ENCODE results near the gene CPB2. TPM values are rescaled to one million over a fixed set of nuclear protein-coding genes. Genes with fewer than 3 reads are reported as not detected.

CPB2 gene
- total RNA-seq, 4 donors from 2014 or later: 0.28 TPM; not detected in 3

DNA sequence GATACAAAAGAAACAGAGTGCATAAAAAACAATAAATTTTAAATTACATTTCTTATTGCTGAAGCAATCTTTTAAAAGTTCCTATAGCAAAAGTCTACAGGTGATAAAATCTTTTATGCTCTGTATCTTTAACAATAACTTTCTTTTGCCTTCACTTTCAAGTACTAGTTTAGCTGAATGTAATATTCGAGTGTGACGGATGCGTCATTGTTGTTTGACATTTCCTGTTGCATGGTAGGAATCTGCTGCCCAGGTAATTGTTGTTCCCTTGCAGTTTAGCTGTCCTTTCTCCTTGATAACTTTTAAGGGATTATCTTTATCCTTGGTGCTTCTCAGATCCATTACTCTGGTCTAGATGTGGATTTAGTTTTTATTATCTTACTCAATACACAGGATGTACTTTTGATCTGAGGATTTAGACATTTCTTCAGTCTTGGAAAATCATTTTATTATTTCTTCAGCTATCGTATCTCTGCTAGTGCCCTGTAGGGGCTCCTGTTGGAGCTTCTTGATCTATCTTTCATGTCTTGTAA lies 2.1 kb upstream of the CPB2 start:
- DNase-seq: no peak
- H3K27me3 ChIP-seq: no peaks in the 10 kb centered on the region
- no peak for TF ChIP-seq CTCF (IDR thresholded peaks at IDR 0.05)
- TF ChIP-seq POLR2A (IDR thresholded peaks at IDR 0.05): no peak
- H3K4me3 ChIP-seq: no peak overlapping the region
- intact Hi-C loops (cut with DNase I; ENCODE audit: low total_unique reads): no loop called here
- no peaks in the 10 kb centered on the region for H3K36me3 ChIP-seq
- no peaks in the 10 kb centered on the region for H3K4me1 ChIP-seq
- H3K27ac ChIP-seq: no peak overlapping the region
- no peaks in the 10 kb centered on the region for H3K9me3 ChIP-seq

- TF ChIP-seq POLR2A (IDR thresholded peaks at IDR 0.05) (no peak), CTCF (IDR thresholded peaks at IDR 0.05) (no peak)
- no peaks in the 10 kb centered on the region for H3K9me3 ChIP-seq
- no peak overlapping the region for H3K4me3 ChIP-seq
- H3K36me3 ChIP-seq: no peaks in the 10 kb centered on the region
- DNase-seq: no peak
- no peak overlapping the region for H3K27ac ChIP-seq
- no peaks in the 10 kb centered on the region for H3K27me3 ChIP-seq
- intact Hi-C loops (cut with DNase I; ENCODE audit: low total_unique reads): no loop called here
- H3K4me1 ChIP-seq: no peaks in the 10 kb centered on the region
These were observed 1.8 kb downstream of the CPB2 start for GRCh38 chr13:46103037-46103436.

DNA sequence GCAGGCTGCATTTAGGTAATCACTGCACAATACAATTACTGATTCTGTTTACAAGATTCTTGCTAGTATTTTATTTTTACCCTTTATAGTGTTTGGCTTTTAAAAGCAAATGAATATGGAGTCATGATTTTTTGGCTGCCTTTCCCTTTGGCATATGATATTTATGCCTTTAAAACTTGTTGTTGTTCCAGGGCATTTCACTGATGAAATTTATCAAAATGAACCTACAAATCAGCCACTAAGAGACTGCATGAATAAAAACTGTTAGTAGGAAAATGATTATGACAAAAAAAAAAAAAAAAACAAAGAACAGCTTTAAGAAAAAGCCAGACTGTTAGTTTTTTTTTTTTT lies 2.6 kb downstream of the CPB2 start:
- no peak for TF ChIP-seq CTCF (IDR thresholded peaks at IDR 0.05)
- TF ChIP-seq POLR2A (IDR thresholded peaks at IDR 0.05): no peak
- Histone ChIP-seq H3K36me3 (no peaks in the 10 kb centered on the region), H3K27ac (peak overlapping the region in 1 of 2 donors; percentile 32), H3K4me1 (no peaks in the 10 kb centered on the region), H3K9me3 (no peaks in the 10 kb centered on the region), H3K27me3 (no peaks in the 10 kb centered on the region), H3K4me3 (no peak overlapping the region)
- intact Hi-C loops (cut with DNase I; ENCODE audit: low total_unique reads): no loop called here
- no peak for DNase-seq

GRCh38 chr13:46101484-46102254 lies 3.2 kb downstream of the CPB2 start:
- Histone ChIP-seq H3K9me3 (no peaks in the 10 kb centered on the region), H3K27me3 (no peaks in the 10 kb centered on the region), H3K4me1 (no peaks in the 10 kb centered on the region), H3K4me3 (no peak overlapping the region), H3K27ac (peak overlapping the region in 1 of 2 donors; percentile 32), H3K36me3 (no peaks in the 10 kb centered on the region)
- DNase-seq: no peak
- intact Hi-C loops (cut with DNase I; ENCODE audit: low total_unique reads): no loop called here
- TF ChIP-seq POLR2A (IDR thresholded peaks at IDR 0.05): no peak
- no peak for TF ChIP-seq CTCF (IDR thresholded peaks at IDR 0.05)

- no peaks in the 10 kb centered on the region for H3K36me3 ChIP-seq
- intact Hi-C loops (cut with DNase I; ENCODE audit: low total_unique reads): no loop called here
- no peak for DNase-seq
These were observed 3.8 kb downstream of the CPB2 start for GRCh38 chr13:46101002-46101401.

More at GRCh38 chr13:46101002-46101401, 3.8 kb downstream of the CPB2 start:
- peak overlapping the region in 1 of 2 donors; percentile 43 for H3K27ac ChIP-seq
- H3K27me3 ChIP-seq: no peaks in the 10 kb centered on the region
- no peak for TF ChIP-seq CTCF (IDR thresholded peaks at IDR 0.05)
- no peaks in the 10 kb centered on the region for H3K4me1 ChIP-seq
- H3K4me3 ChIP-seq: no peak overlapping the region
- H3K9me3 ChIP-seq: no peaks in the 10 kb centered on the region
